ENCODE measurements around the gene CD34. TPM values are rescaled to one million over a fixed set of nuclear protein-coding genes. Genes with fewer than 3 reads are reported as not detected.
"Not testable (repeated sequence)": the region's sequence is repeated elsewhere in the genome, so short reads cannot be mapped to it uniquely, and the experiment has no call there.

The CD34 gene, protein sequence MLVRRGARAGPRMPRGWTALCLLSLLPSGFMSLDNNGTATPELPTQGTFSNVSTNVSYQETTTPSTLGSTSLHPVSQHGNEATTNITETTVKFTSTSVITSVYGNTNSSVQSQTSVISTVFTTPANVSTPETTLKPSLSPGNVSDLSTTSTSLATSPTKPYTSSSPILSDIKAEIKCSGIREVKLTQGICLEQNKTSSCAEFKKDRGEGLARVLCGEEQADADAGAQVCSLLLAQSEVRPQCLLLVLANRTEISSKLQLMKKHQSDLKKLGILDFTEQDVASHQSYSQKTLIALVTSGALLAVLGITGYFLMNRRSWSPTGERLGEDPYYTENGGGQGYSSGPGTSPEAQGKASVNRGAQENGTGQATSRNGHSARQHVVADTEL
- not detected in 2 replicates for total RNA-seq (2014; rRNA removed; shearing (Covaris generic))
- not detected in 2 replicates for polyA plus RNA-seq (2014; cell fraction: nucleus; rRNA removed)

DNA sequence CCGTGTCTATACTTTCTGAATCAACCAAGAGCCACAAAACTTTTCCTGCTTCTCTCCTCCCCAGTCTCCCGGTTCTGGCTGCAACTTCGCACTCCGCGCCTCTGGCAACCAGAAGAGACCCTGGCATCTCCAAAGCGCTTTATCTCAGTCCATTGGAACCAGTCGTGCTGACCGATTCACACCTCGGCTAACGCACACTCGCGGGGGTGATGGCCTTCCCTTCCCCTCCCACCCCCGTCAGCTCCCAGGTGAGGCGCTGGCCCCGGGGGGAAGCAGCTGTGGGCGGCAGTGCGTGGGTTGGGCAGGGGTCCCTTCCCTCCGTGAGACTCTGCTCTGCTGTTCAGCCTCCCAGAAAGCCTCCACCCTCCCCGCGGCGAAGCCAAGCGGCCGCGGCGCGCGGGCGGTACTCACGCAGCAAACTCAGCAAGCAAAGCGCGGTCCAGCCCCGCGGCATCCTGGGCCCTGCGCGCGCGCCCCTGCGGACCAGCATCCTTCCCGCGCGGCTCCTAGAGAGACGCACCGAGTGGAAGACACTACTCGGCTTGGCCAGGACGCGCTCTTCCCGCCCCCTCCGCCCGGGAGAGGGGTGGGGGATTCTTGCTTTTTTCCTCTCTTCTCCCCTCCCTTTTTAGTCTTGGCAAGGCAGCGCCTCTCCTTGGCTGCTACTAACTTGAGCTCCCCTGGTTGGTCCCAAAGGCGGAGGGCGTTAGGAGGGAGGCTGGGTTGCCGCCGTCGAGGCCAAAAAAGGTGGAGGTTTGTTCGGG is at the start of gene CD34:
Gene CD34 (minus strand): TSS at position 535 of the 764 bp plus-strand sequence. CDS start 45 bp downstream, at position 490.
- DNase-seq (ENCODE audit: extremely low read depth, low read depth): no peak

DNA sequence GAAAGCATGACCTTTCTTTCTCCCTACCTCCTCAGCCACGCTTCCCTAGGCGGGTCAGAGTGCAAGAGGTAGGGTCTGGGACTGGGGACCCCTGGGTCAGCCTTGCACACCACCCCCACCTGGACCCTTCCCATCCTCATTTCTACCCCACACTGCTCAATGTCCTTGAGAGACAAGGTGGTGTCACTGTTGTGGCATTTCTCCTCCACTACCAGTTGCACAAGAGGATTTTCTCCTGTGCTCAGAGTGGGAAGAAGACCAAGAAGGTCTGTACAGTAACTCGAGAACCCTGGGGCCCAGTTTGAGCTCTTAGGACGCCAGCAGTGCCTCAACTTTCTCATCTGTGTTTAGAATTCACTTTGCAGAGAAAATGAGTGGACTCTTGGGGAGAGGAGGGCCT is 49.4 kb upstream of the CD34 start:
- no peak for DNase-seq (ENCODE audit: extremely low read depth, low read depth)

DNA sequence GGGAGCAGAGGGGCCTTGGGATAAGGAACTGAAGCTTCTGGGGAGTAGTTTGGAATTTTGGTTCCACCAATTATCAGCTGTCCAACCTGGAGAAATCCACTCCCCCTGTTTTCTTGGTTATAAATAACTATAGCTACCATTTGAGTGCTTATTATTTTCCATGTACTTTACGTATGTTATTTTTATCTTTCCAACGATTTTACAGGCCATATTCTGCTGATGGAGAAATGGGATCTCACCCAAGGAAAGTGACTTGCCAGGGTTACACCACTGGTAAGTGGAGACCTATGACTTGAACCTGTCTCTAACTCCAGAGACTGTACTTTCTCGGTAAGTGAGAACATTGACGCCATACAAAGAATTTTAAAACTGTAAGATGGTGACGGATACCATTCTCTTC is 49.0 kb upstream of the CD34 start:
- no peak for DNase-seq (ENCODE audit: extremely low read depth, low read depth)

DNA sequence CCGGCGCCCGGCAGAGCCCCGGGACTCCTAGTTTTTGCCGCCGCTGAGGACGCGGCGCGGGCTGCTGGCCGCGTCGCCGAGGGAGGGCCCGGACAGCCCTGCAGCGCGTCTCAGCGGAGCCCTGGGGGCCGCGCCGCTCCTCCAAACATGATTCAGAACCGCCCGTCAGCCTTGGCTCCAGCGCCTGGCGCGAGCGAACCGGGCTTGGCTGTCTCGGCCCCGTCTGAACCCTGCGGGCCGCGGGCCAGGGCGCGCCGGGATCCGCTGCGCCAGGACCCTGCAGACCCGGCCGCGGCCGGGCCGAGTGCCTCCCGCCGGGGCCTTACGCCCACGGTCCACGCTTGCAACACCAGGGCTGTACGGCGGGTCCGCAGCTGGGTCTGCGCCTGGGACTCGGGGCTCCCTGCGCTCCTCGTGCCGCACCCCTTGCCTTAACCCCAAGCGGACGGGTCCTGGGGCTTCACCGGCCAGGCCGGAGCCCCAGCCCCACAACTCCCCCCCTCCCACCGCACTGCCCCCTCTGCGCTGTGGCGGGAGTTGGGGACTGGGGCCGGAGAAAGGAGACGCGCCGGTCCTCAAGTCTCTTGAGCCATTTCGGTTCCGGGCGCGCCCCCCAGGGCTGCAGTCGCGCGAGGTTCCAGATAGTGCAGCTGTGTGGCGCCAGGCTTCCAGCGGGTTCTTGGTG is 48.4 kb upstream of the CD34 start:
- no peak for DNase-seq (ENCODE audit: extremely low read depth, low read depth)

DNA sequence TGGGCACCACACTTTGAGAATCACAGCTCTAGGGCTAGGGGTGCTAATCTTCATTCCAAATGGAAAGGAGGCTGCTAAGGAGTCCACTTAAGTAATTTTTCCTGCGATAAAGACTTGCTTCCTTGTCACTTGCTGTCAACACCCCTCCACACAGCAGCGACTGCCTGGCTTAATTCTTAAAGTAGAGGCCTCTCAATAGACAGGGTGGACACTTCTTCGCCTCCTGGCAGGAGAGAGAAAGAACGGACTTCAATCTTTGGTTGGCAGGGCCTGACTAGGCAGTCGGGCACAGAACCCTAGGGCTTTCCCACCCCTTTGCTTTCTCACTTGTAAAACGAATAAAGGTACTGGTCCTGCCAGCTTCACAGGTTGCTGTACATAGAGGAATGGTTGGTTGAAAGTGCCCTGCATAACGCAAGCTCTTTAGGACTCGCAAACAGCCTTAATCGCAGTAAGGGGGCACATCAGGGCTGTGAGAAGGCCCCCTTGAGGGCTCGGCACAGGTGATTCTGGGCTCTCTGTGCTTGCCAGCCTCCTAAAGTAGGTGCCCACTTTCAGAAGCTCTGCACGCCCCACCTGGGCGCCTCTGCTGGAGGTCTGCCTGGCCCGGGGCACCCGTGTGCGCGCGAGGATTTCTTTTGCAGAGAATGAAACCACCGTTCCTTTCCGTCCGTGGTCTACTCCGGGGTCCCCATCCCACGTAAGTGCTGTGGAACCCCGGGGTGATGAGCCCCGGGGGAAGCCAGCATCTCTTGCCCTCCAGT is 47.6 kb upstream of the CD34 start:
- DNase-seq (ENCODE audit: extremely low read depth, low read depth): no peak

DNA sequence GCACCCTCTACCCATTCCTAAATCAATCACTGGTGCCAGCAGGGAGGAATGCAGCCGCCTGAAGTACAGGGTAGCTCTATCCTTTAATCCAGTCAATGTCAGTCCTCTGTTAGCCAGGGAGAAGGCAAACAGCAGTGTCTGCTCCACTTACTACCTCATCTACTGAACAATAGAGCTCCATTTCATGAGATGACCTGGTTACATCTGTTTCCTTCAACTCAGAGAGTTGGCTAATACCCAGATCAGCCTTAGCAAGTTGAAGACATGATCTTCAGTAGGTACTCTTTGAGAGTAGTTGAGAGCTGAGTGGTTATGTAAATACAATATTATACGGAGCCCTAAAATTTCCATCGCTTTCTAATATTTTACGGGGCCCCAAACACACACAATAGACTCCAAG is 46.1 kb upstream of the CD34 start:
- no peak for DNase-seq (ENCODE audit: extremely low read depth, low read depth)

DNA sequence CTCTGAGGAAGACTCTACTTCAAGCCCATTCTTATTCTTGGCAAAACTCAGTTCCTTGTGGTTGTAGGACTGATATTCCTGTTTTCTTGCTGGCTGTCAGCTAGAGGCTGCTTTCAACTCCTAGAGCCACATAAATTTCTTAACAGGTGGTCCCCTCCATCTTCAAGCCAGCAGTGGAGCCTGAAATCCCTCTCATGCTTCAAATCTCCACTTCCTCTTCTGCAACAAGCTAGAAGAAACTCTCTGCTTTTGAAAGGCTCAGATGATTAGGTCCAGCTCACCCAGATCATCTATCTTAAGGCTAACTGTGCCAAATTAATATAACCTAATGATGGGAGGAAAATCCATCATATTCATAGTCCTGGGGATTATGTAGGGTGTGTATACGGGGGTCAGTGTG is 43.2 kb upstream of the CD34 start:
- no peak for DNase-seq (ENCODE audit: extremely low read depth, low read depth)

DNA sequence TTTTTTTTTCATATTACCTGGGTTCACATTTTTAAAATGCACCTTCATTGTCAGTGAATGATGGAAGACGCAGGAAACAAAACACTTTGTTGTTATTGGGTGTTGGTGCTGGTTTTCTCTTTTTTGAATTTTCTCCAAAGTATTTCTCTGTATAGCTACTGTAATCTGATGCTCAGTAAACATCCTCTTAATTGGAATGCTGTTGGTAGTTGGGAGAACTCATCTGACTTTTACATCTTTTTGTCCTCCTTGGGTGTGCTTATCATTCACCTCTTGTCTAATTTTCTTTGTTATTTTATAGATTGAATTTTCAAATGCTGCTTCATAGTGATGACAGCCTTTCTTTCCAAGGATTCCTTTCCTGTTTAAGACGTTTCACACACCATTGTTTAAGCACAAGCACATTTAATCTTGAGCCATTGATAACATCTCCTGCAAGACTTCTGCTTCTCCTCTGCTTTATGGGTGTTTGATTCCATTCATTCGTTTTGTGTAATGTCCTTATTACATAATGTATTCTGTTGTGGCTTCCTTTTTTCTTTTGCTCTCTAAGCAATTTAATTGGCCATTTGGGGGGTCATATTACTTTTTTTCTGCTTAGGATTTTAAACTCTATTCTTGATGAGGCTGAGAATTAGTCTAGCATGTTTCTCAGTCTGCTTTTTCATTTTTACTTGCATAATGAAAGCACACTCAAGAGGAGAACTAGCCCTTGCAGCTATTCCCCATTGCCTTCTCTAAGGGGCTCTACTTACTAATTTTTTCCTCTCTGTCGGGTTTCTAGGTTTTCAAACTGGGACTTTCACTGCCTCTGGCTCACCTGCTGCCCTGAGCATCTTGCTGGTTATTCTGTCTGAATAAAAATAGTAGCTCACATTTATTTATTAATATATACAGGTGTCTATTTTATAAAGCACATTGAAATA is 42.0 kb upstream of the CD34 start:
- no peak for DNase-seq (ENCODE audit: extremely low read depth, low read depth)

DNA sequence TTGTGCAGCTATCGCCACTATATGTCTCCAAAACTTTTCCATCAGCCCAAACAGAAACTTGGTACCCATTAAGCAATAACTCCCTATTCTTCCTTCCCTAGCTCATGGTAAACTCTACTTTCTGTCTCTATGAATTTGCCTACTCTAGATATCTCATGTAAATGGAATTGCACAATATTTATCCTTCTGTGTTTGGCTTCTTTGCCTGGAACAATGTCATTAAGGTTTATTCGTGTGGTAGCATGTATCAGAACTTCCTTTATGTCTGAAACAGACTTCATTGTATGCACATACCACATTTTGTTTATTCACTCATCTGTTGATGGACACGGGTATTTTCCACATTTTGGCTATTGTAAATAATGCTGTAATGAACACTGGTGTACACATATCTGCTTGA is 40.7 kb upstream of the CD34 start:
- no peak for DNase-seq (ENCODE audit: extremely low read depth, low read depth)

DNA sequence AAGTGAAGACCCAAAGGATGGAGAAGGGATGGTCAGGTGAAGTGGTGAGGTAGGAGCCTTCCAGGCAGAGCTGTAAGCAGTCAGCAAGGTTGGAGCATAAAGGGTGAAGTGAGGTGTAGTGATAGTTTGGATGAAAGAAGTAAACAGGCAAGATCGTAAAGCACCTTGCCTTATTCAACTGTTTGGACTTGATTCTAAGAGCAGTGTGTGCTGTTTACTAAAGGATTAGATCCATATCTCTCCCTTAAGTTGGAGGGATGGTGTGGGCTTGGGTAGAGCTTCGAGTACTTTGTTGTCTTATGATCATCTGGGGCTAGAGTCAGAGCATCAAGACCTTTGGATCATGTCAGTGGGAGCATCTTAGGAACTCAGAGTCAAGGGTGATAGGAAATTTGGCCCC is 39.8 kb upstream of the CD34 start:
- DNase-seq (ENCODE audit: extremely low read depth, low read depth): no peak

DNA sequence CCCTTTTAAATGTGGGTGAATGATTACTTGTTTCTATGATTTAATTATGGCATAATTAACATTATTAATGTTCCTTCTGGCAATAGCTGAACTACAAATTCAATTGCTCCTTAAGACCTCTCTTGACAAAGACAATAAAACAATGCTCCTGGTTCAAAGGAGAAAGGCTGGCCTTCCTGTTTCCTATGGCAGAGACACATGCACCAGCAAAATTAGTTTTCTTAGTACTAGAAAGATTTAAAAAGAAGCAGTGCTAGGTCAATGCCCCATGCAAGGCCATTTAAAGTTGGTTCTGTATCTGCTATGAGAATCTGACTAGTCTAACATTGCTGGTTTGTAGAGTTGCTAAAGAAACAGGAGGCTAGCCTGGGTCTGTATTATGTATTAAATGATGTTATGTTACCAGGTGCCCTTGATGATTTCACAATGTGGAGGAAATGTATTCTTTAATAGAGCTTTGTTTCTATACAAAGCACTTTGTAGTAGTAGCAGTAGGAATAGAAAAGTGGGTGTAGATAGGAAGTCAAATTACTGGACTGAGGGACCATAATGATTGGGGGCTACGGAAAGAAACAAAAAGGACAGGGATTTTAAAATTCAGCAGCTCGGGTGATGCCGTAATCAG is 38.8 kb upstream of the CD34 start:
- no peak for DNase-seq (ENCODE audit: extremely low read depth, low read depth)

DNA sequence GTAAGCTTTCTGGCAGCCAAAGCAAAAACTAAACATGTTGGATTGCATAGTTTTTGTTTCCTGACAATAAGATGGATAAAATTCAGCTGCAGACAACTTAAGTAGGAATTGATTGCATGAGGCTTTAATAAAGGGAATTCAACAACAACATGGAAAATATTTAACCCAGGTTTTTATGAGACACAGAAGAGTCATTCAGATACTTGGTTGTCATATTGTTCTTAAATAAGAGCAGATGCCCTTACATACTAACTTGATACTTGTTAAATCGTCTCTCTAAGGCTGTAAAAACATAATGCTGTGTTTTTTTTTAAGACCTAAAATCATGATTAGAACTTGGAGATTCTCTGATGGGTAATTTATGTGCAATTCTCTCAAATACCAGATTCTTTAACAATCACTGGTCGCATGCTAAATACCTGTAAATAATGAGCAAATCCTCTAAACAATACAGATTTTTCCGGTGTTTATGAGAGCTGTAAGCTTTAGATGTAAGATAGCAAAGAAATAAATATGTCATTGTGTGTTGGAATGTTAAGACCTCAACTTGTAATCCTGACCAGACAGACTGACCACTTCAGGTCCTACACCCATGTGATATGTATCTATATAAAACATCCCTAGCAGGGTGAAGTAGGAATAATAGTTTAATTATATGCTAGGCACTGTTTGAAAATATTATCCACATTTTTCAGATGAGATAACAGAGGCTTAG is 37.8 kb upstream of the CD34 start:
- DNase-seq (ENCODE audit: extremely low read depth, low read depth): no peak

DNA sequence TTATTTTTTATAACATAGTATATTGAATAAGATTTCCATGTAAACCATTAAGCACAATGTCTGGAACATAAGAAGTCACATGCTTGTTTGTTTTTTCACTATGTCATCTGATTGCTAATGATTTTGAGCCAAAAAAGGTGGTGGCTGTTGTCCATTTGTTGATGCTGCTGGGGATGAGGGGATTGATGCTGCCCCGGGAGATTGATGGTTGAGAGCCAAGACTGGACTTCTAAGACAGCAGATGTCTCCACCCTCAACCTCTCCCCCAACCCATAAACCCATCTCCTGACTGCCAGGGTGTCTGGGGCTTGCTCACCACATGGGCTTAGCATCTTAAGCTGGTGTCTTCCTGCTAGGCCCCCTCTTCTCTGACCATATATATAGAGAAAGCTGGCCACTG is 35.8 kb upstream of the CD34 start:
- no peak for DNase-seq (ENCODE audit: extremely low read depth, low read depth)

DNA sequence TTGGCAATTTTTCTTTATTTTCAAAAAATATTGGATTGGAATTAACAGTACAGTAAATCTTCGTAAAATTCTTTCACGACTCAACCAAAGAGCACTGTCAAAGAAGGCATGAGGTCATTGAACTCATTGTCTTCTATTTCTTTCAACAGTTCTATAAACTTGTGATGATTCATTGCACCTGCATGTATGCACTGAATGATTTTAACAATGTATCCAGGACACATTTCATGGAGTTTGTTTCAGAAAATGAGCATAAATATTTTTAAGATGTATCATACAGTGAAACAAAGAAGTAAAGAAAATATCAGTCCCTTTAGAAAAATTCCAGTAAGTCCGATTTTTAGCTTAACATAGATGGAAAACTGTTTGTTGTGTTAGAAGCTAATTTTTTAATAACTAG is 33.6 kb upstream of the CD34 start:
- DNase-seq (ENCODE audit: extremely low read depth, low read depth): no peak

DNA sequence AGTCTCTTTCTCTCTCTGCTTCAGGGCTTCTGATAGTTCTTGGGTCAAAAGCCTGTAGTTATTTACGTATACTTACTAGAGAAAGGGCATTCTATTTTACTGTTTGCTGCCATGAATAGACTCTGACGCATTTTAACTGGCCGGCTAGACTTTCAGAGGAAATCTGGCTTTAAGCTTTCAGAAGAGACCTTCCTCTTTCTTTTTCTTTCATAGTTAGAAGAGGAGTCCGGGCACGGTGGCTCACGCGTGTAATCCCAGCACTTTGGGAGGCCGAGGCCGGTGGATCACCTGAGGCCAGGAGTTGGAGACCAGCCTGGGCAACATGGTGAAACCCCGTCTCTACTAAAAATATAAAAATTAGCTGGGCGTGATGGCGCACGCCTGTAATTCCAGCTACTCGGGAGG is 31.4 kb upstream of the CD34 start:
- DNase-seq (ENCODE audit: extremely low read depth, low read depth): not testable (repeated sequence)

DNA sequence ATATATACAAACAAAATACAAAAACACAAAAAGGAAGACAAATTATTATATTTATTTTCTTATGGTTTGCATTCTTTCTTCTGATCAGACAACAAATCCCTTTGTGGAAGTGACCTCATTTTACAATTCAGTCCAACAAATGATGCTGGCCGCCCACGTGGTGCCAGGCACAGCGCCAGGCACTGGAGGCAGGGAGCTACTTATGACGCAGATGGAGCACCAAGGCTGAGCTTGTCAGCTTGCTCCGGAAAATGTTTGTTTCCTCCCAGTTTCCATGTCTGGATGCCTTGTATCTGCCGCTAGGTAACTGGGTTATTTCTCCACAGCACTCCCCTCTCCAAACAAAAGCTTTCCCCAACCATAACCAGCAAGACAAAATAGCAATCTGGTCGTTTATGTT is 30.7 kb upstream of the CD34 start:
- no peak for DNase-seq (ENCODE audit: extremely low read depth, low read depth)

DNA sequence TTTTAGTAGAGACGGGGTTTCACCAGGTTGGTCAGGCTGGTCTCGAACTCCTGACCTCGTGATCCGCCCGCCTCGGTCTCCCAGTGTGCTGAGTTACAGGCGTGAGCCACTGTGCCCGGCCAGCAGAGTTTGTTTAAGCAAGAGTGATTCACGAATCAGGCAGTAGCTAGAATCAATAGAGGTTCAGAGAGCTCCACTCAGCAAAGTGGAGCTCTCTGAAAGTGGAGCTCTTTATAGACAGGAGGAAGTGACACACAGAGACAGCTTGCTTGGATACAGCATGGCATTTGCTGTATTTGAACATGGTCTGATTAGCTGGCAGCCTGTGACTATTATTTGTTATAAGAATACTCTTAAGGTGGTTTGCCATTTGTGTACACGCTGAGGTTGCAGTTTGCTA is 27.1 kb upstream of the CD34 start:
- DNase-seq (ENCODE audit: extremely low read depth, low read depth): no peak

DNA sequence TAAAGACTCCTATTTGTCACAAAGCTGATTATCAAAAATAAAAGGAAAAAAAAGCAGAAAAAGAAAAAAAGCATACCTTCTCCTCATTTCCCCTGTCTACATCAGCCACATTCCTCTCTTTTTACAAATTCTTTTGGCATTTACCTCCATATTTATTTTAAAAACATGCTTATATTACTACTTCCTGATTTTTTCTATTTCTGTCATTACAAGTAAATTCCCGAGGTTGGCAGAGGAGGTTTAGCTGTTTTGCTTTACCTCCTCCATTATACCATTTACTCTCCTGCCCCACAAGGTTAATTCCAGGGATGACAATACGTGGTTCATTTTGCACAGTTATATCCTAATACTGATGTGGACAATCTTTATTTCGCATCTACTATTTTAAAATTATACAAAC is 26.3 kb upstream of the CD34 start:
- no peak for DNase-seq (ENCODE audit: extremely low read depth, low read depth)

DNA sequence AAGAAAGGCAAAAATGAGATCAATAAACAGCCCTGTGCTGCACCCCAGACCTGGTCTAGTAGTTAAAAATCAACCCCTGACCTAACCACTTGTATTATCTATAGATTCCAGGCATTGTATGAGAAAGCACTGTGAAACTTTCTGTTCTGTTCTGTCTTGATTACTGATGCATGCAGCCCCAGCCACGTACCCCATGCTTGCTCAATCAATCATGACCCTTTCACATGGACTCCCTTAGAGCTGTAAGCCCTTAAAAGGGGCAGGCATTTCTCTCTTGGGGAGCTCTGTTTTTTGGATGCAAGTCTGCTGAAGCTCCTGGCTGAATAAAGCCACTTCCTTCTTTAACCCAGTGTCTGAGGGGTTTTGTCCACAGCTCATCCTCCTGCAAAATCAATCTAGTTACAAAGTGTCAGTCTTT is 24.2 kb upstream of the CD34 start:
- DNase-seq (ENCODE audit: extremely low read depth, low read depth): no peak

Measured in NCI-H460 (cell line).